HepG2 (cell line): Measurements from ENCODE around the gene PAFAH1B1. TPM values are rescaled to one million over a fixed set of nuclear protein-coding genes. Genes with fewer than 3 reads are reported as not detected.

ENCODE experiments used
- ATAC-seq: fragments of 200-7000 bp; cut with Tn5 transposase; 3 replicates; pipeline ENCODE4 v1.9.1; 2020; ENCODE audit warnings: mild to moderate bottlenecking, moderate library complexity
- BruUV-seq: library from RNA; stranded (reverse); fragments of 400-500 nt; replicated peaks from 2 replicates; lab custom pipeline; 2021; lab: Mats Ljungman, UMichigan
- CTCF ChIA-PET: fragments of 300-600 bp; formaldehyde crosslinking; extraction: SDS; loops from one replicate; lab custom pipeline; 2021; ENCODE audit warnings: low total read pairs, inconsistent platforms, low intra/inter-chr PET ratio; lab: Yijun Ruan, JAX
- POLR2A ChIA-PET: fragments of 350-600 bp; sonication (Branson Sonifier 250); formaldehyde crosslinking; loops from one replicate; lab custom pipeline; 2020; ENCODE audit warnings: antibody characterized with exemption, inconsistent platforms; lab: Yijun Ruan, JAX
- DNase-seq: peaks from one replicate; pipeline ENCODE4 v3.0.0-alpha.2; 2015; ENCODE audit warnings: low spot score
- FAIRE-seq: peaks from 3 replicates; lab custom pipeline; 2011; peaks lifted over from hg19 to GRCh38; lab: Jason Lieb, UNC
- H2AFZ ChIP-seq: one replicate; pipeline ENCODE4 v1.6.1; 2011; ENCODE audit warnings: low read length, inconsistent platforms
- H3K27ac ChIP-seq: fragments of 300-600 bp; 3 replicates; pipeline ENCODE4 v1.8.0; 2011; ENCODE audit warnings: mixed run types, mild to moderate bottlenecking, mixed read lengths, low read length, inconsistent platforms; ENCODE audit not compliant: insufficient read depth; ENCODE audit errors: extremely low read length
- H3K27me3 ChIP-seq, 2 experiments: fragments of 200-600 bp in 1 of 2; 2 replicates in 1 of 2; 3 replicates in 1 of 2; pipeline versions ENCODE4 v1.6.0 to v1.8.0; 2011; ENCODE audit warnings: low read length in 2 of 2, mild to moderate bottlenecking in 2 of 2, moderate library complexity in 2 of 2, inconsistent platforms in 1 of 2; ENCODE audit not compliant: insufficient read depth in 2 of 2, control insufficient read depth in 1 of 2
- H3K36me3 ChIP-seq, 2 experiments: fragments of 200-600 bp in 1 of 2; replicated peaks in 1 of 2; 2 replicates in 1 of 2; 3 replicates in 1 of 2; pipeline versions ENCODE4 v1.5.1 to v1.8.0; 2011; ENCODE audit warnings: low read length in 2 of 2, inconsistent platforms in 1 of 2; ENCODE audit not compliant: insufficient read depth in 2 of 2, control insufficient read depth in 1 of 2
- H3K4me1 ChIP-seq: 2 replicates; pipeline ENCODE4 v1.5.1; 2012; ENCODE audit warnings: low read length, inconsistent platforms; ENCODE audit not compliant: insufficient read depth
- H3K4me2 ChIP-seq: 2 replicates; pipeline ENCODE4 v1.6.0; 2011; ENCODE audit warnings: low read depth, low read length, inconsistent platforms
- H3K4me3 ChIP-seq, 3 experiments: fragments of 200-600 bp in 1 of 3; sonication (generic), shearing (Covaris generic) in 1 of 3; replicated peaks in 1 of 3; 2 replicates each; pipeline ENCODE4 v1.5.1; 2011 to 2016; ENCODE audit warnings: low read length in 3 of 3, inconsistent platforms in 2 of 3, low read depth in 2 of 3, mild to moderate bottlenecking in 2 of 3, control low read depth in 1 of 3, mixed read lengths in 1 of 3; ENCODE audit not compliant: insufficient read depth in 1 of 3
- H3K79me2 ChIP-seq: one replicate; pipeline ENCODE4 v1.6.1; 2011; ENCODE audit warnings: low read length, inconsistent platforms; ENCODE audit not compliant: insufficient read depth
- H3K9ac ChIP-seq: 2 replicates; pipeline ENCODE4 v1.6.0; 2011; ENCODE audit warnings: mild to moderate bottlenecking, low read depth, low read length, inconsistent platforms; ENCODE audit not compliant: insufficient read depth
- H3K9me3 ChIP-seq: 2 replicates; pipeline ENCODE4 v1.5.1; 2012; ENCODE audit warnings: mild to moderate bottlenecking, low read length
- H4K20me1 ChIP-seq: 2 replicates; pipeline ENCODE4 v1.6.0; 2011; ENCODE audit warnings: inconsistent platforms, mild to moderate bottlenecking, low read length, moderate library complexity; ENCODE audit not compliant: insufficient read depth
- EEA1 ChIP-seq: sonication (generic); formaldehyde crosslinking; IDR thresholded peaks from 2 replicates; pipeline ENCODE4 v1.5.1; 2020; ENCODE audit warnings: mild to moderate bottlenecking, missing genetic modification reagents, borderline replicate concordance
- GATAD2A ChIP-seq: IDR thresholded peaks from 2 replicates; pipeline ENCODE4 v1.6.1; 2016
- NRL ChIP-seq: sonication (generic); formaldehyde crosslinking; IDR thresholded peaks from 2 replicates; pipeline ENCODE4 v1.5.0; 2020; ENCODE audit warnings: missing genetic modification reagents, mild to moderate bottlenecking, moderate library complexity, borderline replicate concordance
- SIX1 ChIP-seq: sonication (generic); formaldehyde crosslinking; IDR thresholded peaks from 2 replicates; pipeline ENCODE4 v1.4.0; 2020; ENCODE audit warnings: missing genetic modification reagents, borderline replicate concordance
- ZMAT3 ChIP-seq: sonication (generic); formaldehyde crosslinking; conservative IDR thresholded peaks from 2 replicates; pipeline ENCODE4 v1.7.0; 2021; ENCODE audit warnings: missing genetic modification reagents
- ZNF317 ChIP-seq: sonication (generic); formaldehyde crosslinking; IDR thresholded peaks from 2 replicates; pipeline ENCODE4 v1.5.0; 2020; ENCODE audit warnings: mild to moderate bottlenecking, missing genetic modification reagents
- ZNF660 ChIP-seq: sonication (generic); formaldehyde crosslinking; IDR thresholded peaks from 2 replicates; pipeline ENCODE4 v1.5.1; 2020; ENCODE audit warnings: mild to moderate bottlenecking, low read depth, missing genetic modification reagents, borderline replicate concordance
- ZNF792 ChIP-seq: IDR thresholded peaks from 2 replicates; pipeline ENCODE4 v1.6.1; 2016
- WGBS: methylation state at CpG from one replicate; pipeline ENCODE4 v1.1.6; 2017; ENCODE audit warnings: low lambda C conversion rate; 5-methylcytosine and 5-hydroxymethylcytosine counted together
- in situ Hi-C: cut with HindIII; loops from 2 replicates; pipeline ENCODE4 v1.10.0; 2017; ENCODE audit warnings: low pct_unique_long_range_greater_than_20kb; ENCODE audit not compliant: extremely low pct_ligation_motif_present
- intact Hi-C: fragments of 100-400 bp; cut with micrococcal nuclease; formaldehyde crosslinking; loops from one replicate; pipeline ENCODE4 v1.10.0; 2022; ENCODE audit not compliant: unreplicated experiment
- polyA plus RNA-seq, 8 experiments: library from polyadenylated mRNA; depleted of rRNA in 3 of 8; stranded (reverse) in 7 of 8; unstranded in 1 of 8; fragments of >200 nt; fragmentation: Illumina TruSeq in 4 of 8; extraction: Trizol in 4 of 8; gene quantifications; 2 replicates each; pipeline versions ENCODE4 v1.2.1 to v1.2.3, GENCODE V29; 2011 to 2016; ENCODE audit warnings: low read depth in 4 of 8, missing spikeins in 1 of 8, mixed read lengths in 1 of 8; ENCODE audit not compliant: insufficient read depth in 1 of 8
- total RNA-seq, 5 experiments: library from RNA; depleted of rRNA; stranded (reverse); fragments of >200 nt; fragmentation: Illumina TruSeq; extraction: Trizol; gene quantifications; 2 replicates each; pipeline ENCODE4 v1.2.3, GENCODE V29; 2016; ENCODE audit warnings: low read depth in 1 of 5
- TF ChIP-seq, protein P1 (sequence below): sonication (generic); formaldehyde crosslinking; IDR thresholded peaks from 2 replicates; pipeline ENCODE4 v1.4.0; 2020; ENCODE audit warnings: missing genetic modification reagents
- TF ChIP-seq, protein P2 (sequence below): sonication (generic); formaldehyde crosslinking; IDR thresholded peaks from 2 replicates; pipeline ENCODE4 v1.8.0; 2022; ENCODE audit warnings: mild to moderate bottlenecking, missing genetic modification reagents, borderline replicate concordance

Gene PAFAH1B1
- total and polyA plus RNA-seq, 2 of the 13 experiments (the other 11 are each of a cell fraction or from before 2014, with no cell fraction given), result 46.0 to 64.9 TPM

DNA sequence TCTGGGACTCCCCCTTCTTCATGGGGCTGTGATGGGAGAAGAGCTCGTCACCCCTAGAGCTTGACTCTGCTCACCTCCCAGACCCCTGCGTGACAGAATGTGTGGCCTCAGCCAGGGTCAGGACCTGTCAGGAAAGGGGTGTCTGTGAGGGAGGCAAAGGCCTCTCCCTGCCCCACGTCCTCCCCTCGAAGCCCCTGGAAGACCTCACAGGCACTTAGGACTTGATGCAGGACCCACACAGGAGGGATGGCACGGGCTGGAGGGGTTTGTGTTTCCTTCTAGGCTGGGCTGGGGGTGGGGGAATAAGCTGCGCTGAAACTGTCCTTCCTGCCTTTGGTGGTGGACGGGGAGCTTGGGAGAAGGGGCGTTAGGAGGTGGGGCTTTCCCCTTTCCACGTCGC, 129.2 kb downstream of the PAFAH1B1 start:
- H3K9me3 ChIP-seq, result no peaks in the 10 kb centered on the region
- intact Hi-C loops, result no loop called here
- no TSS peak for BruUV-seq
- H3K4me3 ChIP-seq, result no peak overlapping the region
- no peak overlapping the region for H3K9ac ChIP-seq
- H3K79me2 ChIP-seq, result no peaks in the 10 kb centered on the region
- FAIRE-seq (no peak), ATAC-seq (no peak), DNase-seq (no peak)
- 19% methylated on average over 8 of the region's 10 CpGs for WGBS
- ChIA-PET CTCF (no interaction called here), POLR2A (no interaction called here)
- peaks cover 11% of the 10 kb centered on the region for H3K4me1 ChIP-seq
- no peaks in the 10 kb centered on the region for H3K36me3 ChIP-seq
- H2AFZ ChIP-seq, result no peak overlapping the region
- H3K4me2 ChIP-seq, result no peak overlapping the region
- in situ Hi-C loops, result no loop called here
- H3K27ac ChIP-seq, result no peak overlapping the region
- no peaks in the 10 kb centered on the region for H4K20me1 ChIP-seq
- TF ChIP-seq, protein P1, sequence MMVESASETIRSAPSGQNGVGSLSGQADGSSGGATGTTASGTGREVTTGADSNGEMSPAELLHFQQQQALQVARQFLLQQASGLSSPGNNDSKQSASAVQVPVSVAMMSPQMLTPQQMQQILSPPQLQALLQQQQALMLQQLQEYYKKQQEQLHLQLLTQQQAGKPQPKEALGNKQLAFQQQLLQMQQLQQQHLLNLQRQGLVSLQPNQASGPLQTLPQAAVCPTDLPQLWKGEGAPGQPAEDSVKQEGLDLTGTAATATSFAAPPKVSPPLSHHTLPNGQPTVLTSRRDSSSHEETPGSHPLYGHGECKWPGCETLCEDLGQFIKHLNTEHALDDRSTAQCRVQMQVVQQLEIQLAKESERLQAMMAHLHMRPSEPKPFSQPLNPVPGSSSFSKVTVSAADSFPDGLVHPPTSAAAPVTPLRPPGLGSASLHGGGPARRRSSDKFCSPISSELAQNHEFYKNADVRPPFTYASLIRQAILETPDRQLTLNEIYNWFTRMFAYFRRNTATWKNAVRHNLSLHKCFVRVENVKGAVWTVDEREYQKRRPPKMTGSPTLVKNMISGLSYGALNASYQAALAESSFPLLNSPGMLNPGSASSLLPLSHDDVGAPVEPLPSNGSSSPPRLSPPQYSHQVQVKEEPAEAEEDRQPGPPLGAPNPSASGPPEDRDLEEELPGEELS (CRISPR knock-in tag), result no peak
- TF ChIP-seq ZNF792 (CRISPR knock-in tag), result no peak
- no peak for TF ChIP-seq NRL (CRISPR knock-in tag)
- no peak for TF ChIP-seq ZNF660 (CRISPR knock-in tag)
- no peak for TF ChIP-seq ZMAT3 (CRISPR knock-in tag)
- TF ChIP-seq, protein P2, sequence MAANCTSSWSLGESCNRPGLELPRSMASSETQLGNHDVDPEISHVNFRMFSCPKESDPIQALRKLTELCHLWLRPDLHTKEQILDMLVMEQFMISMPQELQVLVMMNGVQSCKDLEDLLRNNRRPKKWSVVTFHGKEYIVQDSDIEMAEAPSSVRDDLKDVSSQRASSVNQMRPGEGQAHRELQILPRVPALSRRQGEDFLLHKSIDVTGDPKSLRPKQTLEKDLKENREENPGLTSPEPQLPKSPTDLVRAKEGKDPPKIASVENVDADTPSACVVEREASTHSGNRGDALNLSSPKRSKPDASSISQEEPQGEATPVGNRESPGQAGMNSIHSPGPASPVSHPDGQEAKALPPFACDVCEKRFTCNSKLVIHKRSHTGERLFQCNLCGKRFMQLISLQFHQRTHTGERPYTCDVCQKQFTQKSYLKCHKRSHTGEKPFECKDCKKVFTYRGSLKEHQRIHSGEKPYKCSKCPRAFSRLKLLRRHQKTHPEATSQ (CRISPR knock-in tag), result no peak
- no peak for TF ChIP-seq ZNF317 (CRISPR knock-in tag)
- no peak for TF ChIP-seq GATAD2A
- TF ChIP-seq EEA1, result no peak
- TF ChIP-seq SIX1, result no peak
- peaks cover 7 to 16% of the 10 kb centered on the region in 2 experiments; a peak in 4 of 5 replicates for H3K27me3 ChIP-seq
